HG02973 (cell line): ENCODE measurements around the gene ZFAND2B.

Experiments used
- ATAC-seq: cut with Tn5 transposase; IDR thresholded peaks from one replicate; pipeline ENCODE4 v1.9.1; 2021; ENCODE audit warnings: moderate library complexity; ENCODE audit not compliant: unreplicated experiment

The ZFAND2B gene

GRCh38 chr2:219204425-219205164 is 2.0 kb upstream of the ZFAND2B start:
- ATAC-seq: no peak

- ATAC-seq: no peak
These were observed 1.4 kb upstream of the ZFAND2B start for GRCh38 chr2:219205165-219205538.

- ATAC-seq: no peak
These were observed 628 bp upstream of the ZFAND2B start for GRCh38 chr2:219205981-219206327.

GRCh38 chr2:219207134-219207883 is 727 bp downstream of the ZFAND2B start:
- ATAC-seq: no peak

- no peak for ATAC-seq
These were observed 1.5 kb downstream of the ZFAND2B start for GRCh38 chr2:219207884-219208740.

DNA sequence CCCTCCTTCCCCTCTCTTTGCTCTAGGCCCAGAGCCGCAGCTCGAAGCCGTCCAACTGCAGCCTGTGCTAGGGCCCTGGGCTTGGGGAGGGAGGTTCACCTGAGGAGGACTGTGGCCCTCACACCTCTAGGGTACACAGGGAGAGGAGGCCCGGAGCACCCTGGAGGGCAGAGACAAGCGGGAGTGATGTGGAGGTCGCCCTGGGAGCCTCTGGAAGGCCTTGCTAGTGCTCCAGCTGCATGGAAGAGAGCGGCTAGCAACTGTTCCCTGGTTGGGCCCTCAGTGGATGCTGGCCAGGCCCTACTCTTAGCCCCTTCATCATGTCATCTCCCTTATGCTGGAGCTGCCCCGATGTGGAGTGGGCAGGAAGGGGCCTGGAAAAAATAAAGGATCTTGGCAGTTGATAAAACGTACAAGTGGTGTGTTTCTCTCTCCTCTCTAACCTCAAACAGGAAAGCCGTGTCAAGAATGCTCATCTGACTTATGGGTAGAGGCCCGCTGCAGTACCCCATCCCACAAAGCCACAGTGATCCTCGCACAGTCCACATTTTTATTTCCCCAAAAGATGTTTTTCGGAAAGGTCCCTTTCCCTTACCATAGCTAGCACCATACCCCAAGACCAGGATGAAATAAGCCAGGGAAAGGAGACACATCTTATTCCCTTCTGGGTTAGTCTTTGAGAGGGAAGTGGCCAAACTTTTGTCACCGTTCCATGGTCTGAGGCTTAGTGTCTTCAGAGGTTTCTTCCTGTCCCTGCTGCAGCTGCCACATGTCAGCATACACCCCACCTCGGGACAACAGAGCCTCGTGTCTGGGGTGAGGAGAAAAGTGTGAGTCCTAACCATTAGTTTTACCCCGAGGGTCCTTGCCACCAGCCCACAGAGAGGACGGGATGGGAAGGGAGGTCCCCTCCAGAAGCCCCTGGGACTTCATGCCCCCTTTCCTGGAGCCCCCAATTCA is 2.9 kb downstream of the ZFAND2B start:
- no peak for ATAC-seq

- ATAC-seq: no peak
These were observed 3.8 kb downstream of the ZFAND2B start for GRCh38 chr2:219210196-219210885.

GRCh38 chr2:219210886-219211362 is 4.3 kb downstream of the ZFAND2B start:
- ATAC-seq: no peak

GRCh38 chr2:219213026-219213415 is 6.4 kb downstream of the ZFAND2B start:
- no peak for ATAC-seq

DNA sequence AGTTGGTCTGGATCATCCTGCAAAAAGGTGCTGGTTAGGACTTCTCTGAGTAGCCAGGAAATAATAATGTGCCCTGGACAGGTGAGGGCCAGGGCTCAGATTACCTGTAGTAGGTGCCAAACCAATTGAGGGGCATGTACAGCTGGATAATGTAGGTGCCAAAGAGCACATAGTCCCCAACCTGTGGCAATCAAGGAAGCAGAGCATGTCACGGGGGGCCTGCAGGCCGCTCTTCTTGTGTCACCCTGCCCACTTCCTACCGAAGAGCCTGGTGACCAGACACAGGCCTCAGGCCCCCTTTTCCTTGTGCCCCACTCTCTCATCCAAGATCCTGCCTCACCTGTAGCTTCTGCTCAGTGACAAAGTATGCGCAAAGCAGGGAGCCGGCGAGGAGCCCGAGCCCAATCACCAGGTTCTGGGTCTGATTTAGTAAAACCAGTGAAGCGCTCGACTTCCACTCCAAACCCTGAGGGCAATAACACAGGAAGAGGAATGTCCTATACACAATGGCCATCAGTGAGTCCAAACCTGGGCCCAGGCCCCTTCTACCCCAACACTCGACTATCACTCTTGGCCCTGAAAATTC is 7.0 kb downstream of the ZFAND2B start:
- ATAC-seq: no peak

- ATAC-seq: no peak
These were observed 7.6 kb downstream of the ZFAND2B start for GRCh38 chr2:219214141-219214540.

GRCh38 chr2:219214786-219215185 is 8.2 kb downstream of the ZFAND2B start:
- ATAC-seq: no peak

- no peak for ATAC-seq
These were observed 9.4 kb downstream of the ZFAND2B start for GRCh38 chr2:219215871-219216534.

- no peak for ATAC-seq
These were observed 9.9 kb downstream of the ZFAND2B start for GRCh38 chr2:219216535-219216915.

GRCh38 chr2:219218217-219218731 is 11.7 kb downstream of the ZFAND2B start:
- peak; percentile 17 for ATAC-seq

DNA sequence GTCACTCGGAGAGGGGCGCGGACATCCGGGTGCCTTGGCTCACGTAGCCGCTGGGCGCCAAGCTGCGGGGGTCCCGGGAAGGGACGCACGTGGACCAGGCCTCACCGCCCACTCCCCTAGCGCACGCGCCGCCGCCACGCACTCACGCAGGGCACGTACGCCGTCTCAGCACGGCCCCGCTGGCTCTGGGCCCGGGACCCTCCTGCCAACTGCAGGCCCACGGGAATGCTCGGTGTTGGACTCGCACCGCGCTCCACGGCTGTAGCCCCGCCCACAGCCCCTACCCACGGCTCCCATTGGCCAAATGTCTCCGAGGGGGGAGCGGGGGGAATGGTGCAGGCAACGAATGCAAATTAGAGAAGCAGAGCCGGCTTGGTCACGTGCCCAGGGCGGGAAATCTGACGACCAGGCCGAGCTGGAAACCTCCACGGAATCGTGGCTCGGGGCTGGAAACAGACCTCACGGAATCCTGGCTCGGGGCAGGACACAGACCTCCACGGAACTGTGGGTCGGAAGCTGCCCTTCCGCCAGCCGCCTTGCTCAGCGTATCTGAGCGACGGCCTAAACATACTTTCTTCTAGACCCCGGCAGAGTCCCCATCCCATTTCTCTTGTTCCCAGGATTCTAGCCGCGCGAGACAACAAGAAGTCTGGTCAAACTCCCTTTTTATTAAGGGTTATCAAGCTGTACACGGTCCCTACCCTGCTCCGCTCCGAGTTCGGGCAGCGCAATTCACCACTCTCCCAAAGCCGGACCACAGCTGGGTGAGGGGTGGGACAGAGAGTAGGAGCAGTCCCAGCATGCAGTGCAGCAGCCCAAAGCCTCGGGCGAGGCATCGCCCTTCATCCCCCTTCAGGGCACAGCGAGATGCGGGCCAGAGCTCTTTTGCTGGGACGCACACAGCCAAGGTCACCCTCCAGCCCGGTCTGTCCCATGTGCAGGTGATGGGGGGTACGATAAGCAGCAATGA is 12.4 kb downstream of the ZFAND2B start, which contains the start of gene ABCB6:
ABCB6 (minus strand) TSS at position 227 of the 970 bp plus-strand sequence. CDS start 285 bp downstream, outside the sequence.
- peak; percentile 66 for ATAC-seq

GRCh38 chr2:219219784-219220532 is 13.4 kb downstream of the ZFAND2B start:
- no peak for ATAC-seq
